Astrocyte of the cerebellum (primary cell): ENCODE results near the gene CRTC1.

ENCODE experiments used
- DNase-seq: peaks from one replicate; pipeline ENCODE4 v3.0.0-alpha.2; 2011; ENCODE audit warnings: low read depth
- H3K4me3 ChIP-seq: 2 replicates; pipeline ENCODE4 v1.5.1; 2011; ENCODE audit warnings: mild to moderate bottlenecking, low read depth, low read length, moderate library complexity
- CTCF ChIP-seq: IDR thresholded peaks from 2 replicates; pipeline ENCODE4 v1.5.1; 2012; ENCODE audit warnings: low read length, low read depth, moderate library complexity, mild to moderate bottlenecking; ENCODE audit errors: missing control alignments
- in situ Hi-C: cut with HindIII; loops from 2 replicates; pipeline ENCODE4 v1.10.0; 2017; ENCODE audit warnings: low sequenced_read_pairs

Gene CRTC1

GRCh38 chr19:18775586-18776287 lies 92.3 kb downstream of the CRTC1 start:
- no peak overlapping the region for H3K4me3 ChIP-seq
- no peak for TF ChIP-seq CTCF
- no peak for DNase-seq
- in situ Hi-C loops: no loop called here

- DNase-seq: no peak
- in situ Hi-C loops: no loop called here
- TF ChIP-seq CTCF: peak; percentile 46
- no peak overlapping the region for H3K4me3 ChIP-seq
These were observed 92.8 kb downstream of the CRTC1 start for GRCh38 chr19:18776288-18776594.

- TF ChIP-seq CTCF: no peak
- in situ Hi-C loops: no loop called here
- no peak for DNase-seq
- no peak overlapping the region for H3K4me3 ChIP-seq
These were observed 93.3 kb downstream of the CRTC1 start for GRCh38 chr19:18776736-18777135.

GRCh38 chr19:18777301-18778075 lies 94.0 kb downstream of the CRTC1 start:
- H3K4me3 ChIP-seq: no peak overlapping the region
- in situ Hi-C loops: no loop called here
- no peak for DNase-seq
- no peak for TF ChIP-seq CTCF

- TF ChIP-seq CTCF: no peak
- DNase-seq: no peak
- in situ Hi-C loops: no loop called here
- H3K4me3 ChIP-seq: no peak overlapping the region
These were observed 94.6 kb downstream of the CRTC1 start for GRCh38 chr19:18778076-18778389.

- no peak for TF ChIP-seq CTCF
- DNase-seq: no peak
- in situ Hi-C loops: no loop called here
These were observed 95.5 kb downstream of the CRTC1 start for GRCh38 chr19:18778826-18779495.

More at GRCh38 chr19:18778826-18779495, 95.5 kb downstream of the CRTC1 start:
- H3K4me3 ChIP-seq: no peak overlapping the region
